ENCODE results near the gene SPP2.

DNA sequence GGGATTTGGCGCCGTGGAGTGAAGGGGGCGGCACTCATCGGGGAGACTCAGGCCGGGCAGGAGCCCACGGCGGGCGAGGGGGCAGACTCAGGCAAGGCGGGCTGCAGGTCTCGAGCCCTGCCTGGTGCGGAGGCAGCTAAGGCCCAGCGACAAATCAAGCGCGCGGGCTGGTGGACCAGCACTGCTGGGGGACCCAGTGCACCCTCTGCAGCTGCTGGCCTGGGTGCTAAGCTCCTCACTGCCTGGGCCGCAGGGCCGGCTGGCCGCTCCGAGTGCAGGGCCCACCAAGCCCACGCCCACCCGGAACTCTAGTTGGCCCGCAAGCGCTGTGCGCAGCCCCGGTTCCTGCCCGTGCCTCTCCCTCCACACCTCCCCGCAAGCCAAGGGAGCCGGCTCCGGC, 26.2 kb upstream of the SPP2 start:
- TF ChIP-seq MYC (IDR thresholded peaks at IDR 0.05; ENCODE audit: low read depth, low read length) (no peak), MYC (CRISPR knock-in tag; IDR thresholded peaks at IDR 0.05; ENCODE audit: borderline replicate concordance, low read depth) (no peak), YY1 (IDR thresholded peaks at IDR 0.05; ENCODE audit: borderline replicate concordance in 1 of 3, control insufficient read depth in 1 of 3, extremely low read depth in 1 of 3, insufficient read depth in 3 of 3, insufficient read length in 1 of 3, insufficient replicate concordance in 2 of 3, low read depth in 1 of 3, low read length in 2 of 3) (no peak), PHF20 (IDR thresholded peaks at IDR 0.05; ENCODE audit: partially characterized antibody) (no peak), ATF1 (CRISPR knock-in tag; IDR thresholded peaks at IDR 0.05) (no peak), ATF1 (tag; IDR thresholded peaks at IDR 0.05) (no peak), HMGXB4 (CRISPR knock-in tag; IDR thresholded peaks at IDR 0.05) (no peak), CEBPB (tag; IDR thresholded peaks at IDR 0.05) (no peak), ZNF274 (IDR thresholded peaks at IDR 0.05; ENCODE audit: borderline replicate concordance, low read depth, low read length) (no peak), HDAC6 (IDR thresholded peaks at IDR 0.05; ENCODE audit: low read depth, low read length) (no peak), NR2C2 (CRISPR knock-in tag; IDR thresholded peaks at IDR 0.05) (no peak), NR2C2 (tag; IDR thresholded peaks at IDR 0.05) (no peak), TARDBP (IDR thresholded peaks at IDR 0.05) (no peak), POLR2AphosphoS5 (IDR thresholded peaks at IDR 0.05; ENCODE audit: control insufficient read depth, insufficient read depth, low read depth, low read length) (no peak), ZFP30 (CRISPR knock-in tag; IDR thresholded peaks at IDR 0.05; ENCODE audit: borderline replicate concordance) (no peak)
- TF ChIP-seq, protein P1, sequence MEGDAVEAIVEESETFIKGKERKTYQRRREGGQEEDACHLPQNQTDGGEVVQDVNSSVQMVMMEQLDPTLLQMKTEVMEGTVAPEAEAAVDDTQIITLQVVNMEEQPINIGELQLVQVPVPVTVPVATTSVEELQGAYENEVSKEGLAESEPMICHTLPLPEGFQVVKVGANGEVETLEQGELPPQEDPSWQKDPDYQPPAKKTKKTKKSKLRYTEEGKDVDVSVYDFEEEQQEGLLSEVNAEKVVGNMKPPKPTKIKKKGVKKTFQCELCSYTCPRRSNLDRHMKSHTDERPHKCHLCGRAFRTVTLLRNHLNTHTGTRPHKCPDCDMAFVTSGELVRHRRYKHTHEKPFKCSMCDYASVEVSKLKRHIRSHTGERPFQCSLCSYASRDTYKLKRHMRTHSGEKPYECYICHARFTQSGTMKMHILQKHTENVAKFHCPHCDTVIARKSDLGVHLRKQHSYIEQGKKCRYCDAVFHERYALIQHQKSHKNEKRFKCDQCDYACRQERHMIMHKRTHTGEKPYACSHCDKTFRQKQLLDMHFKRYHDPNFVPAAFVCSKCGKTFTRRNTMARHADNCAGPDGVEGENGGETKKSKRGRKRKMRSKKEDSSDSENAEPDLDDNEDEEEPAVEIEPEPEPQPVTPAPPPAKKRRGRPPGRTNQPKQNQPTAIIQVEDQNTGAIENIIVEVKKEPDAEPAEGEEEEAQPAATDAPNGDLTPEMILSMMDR (IDR thresholded peaks at IDR 0.05 in 2 of 3, conservative IDR thresholded peaks at IDR 0.05 in 1 of 3; ENCODE audit: insufficient read depth in 2 of 3, low read depth in 1 of 3, low read length in 3 of 3) = no peak
- TF ChIP-seq, protein P2, sequence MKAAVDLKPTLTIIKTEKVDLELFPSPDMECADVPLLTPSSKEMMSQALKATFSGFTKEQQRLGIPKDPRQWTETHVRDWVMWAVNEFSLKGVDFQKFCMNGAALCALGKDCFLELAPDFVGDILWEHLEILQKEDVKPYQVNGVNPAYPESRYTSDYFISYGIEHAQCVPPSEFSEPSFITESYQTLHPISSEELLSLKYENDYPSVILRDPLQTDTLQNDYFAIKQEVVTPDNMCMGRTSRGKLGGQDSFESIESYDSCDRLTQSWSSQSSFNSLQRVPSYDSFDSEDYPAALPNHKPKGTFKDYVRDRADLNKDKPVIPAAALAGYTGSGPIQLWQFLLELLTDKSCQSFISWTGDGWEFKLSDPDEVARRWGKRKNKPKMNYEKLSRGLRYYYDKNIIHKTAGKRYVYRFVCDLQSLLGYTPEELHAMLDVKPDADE (conservative IDR thresholded peaks at IDR 0.05; ENCODE audit: control insufficient read depth, low read depth, low read length) = no peak

Data from K562 (cell line).